Osteocyte (in vitro differentiated cells): ENCODE measurements around the gene PIK3C2B. TPM values are rescaled to one million over a fixed set of nuclear protein-coding genes. Genes with fewer than 3 reads are reported as not detected.

Experiments
- DNase-seq: peaks from one replicate; pipeline ENCODE4 v3.0.0; 2021; ENCODE audit warnings: mixed read lengths; ENCODE audit not compliant: unreplicated experiment; ENCODE audit errors: extremely low spot score
- H3K27ac Mint-ChIP-seq: one replicate; pipeline ENCODE4 v1.8.0; 2021; ENCODE audit warnings: mild to moderate bottlenecking, mixed read lengths; ENCODE audit not compliant: unreplicated experiment
- H3K27me3 Mint-ChIP-seq: one replicate; pipeline ENCODE4 v1.8.0; 2021; ENCODE audit warnings: mixed read lengths; ENCODE audit not compliant: unreplicated experiment
- H3K36me3 Mint-ChIP-seq: one replicate; pipeline ENCODE4 v1.8.0; 2021; ENCODE audit warnings: mixed read lengths; ENCODE audit not compliant: unreplicated experiment
- H3K4me1 Mint-ChIP-seq: one replicate; pipeline ENCODE4 v1.8.0; 2021; ENCODE audit warnings: mixed read lengths; ENCODE audit not compliant: unreplicated experiment
- H3K4me3 Mint-ChIP-seq: one replicate; pipeline ENCODE4 v1.8.0; 2021; ENCODE audit warnings: mild to moderate bottlenecking, moderate library complexity, mixed read lengths; ENCODE audit not compliant: unreplicated experiment
- H3K9me3 Mint-ChIP-seq: one replicate; pipeline ENCODE4 v1.8.0; 2021; ENCODE audit warnings: mixed read lengths; ENCODE audit not compliant: unreplicated experiment
- total RNA-seq: library from RNA; stranded (reverse); gene quantifications from 2 replicates; pipeline ENCODE4 v1.2.1, GENCODE V29; 2021
- TF ChIP-seq, protein P1 (sequence below): fragments of 200-600 bp; sonication (generic); IDR thresholded peaks from 2 replicates; pipeline ENCODE4 v1.5.0; 2021; ENCODE audit warnings: antibody characterized with exemption, mild to moderate bottlenecking, moderate library complexity

PIK3C2B gene
- total RNA-seq, 1 donor from 2014 or later, result 17.5 TPM

DNA sequence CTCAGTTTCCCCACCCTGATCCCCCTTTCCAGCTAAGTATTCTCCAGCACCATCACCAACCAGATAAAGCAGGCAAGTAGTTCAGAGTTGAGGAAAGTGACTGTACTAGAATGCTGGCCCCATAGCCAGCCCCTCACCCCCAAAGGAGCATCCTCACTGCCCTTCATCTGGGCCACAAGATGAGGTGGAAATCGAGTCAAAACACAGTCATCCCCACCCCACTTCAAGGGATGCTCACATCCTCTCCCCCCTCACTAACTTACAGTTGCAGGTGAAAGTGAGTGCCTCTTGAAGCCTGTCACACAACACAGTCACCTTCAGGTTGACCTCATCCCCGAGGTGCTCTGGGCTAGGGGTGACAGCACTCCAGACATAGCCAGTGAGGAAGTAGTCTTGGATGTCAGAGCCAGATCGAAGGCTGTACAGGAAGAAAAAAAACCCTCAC is 30.4 kb downstream of the PIK3C2B start:
- H3K27me3 Mint-ChIP-seq, result no peaks in the 10 kb centered on the region
- H3K36me3 Mint-ChIP-seq, result peaks cover 27% of the 10 kb centered on the region
- no peak for DNase-seq
- no peaks in the 10 kb centered on the region for H3K9me3 Mint-ChIP-seq
- no peak overlapping the region for H3K4me3 Mint-ChIP-seq
- TF ChIP-seq, protein P1, sequence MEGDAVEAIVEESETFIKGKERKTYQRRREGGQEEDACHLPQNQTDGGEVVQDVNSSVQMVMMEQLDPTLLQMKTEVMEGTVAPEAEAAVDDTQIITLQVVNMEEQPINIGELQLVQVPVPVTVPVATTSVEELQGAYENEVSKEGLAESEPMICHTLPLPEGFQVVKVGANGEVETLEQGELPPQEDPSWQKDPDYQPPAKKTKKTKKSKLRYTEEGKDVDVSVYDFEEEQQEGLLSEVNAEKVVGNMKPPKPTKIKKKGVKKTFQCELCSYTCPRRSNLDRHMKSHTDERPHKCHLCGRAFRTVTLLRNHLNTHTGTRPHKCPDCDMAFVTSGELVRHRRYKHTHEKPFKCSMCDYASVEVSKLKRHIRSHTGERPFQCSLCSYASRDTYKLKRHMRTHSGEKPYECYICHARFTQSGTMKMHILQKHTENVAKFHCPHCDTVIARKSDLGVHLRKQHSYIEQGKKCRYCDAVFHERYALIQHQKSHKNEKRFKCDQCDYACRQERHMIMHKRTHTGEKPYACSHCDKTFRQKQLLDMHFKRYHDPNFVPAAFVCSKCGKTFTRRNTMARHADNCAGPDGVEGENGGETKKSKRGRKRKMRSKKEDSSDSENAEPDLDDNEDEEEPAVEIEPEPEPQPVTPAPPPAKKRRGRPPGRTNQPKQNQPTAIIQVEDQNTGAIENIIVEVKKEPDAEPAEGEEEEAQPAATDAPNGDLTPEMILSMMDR, result no peak
- H3K4me1 Mint-ChIP-seq, result peaks cover 13% of the 10 kb centered on the region
- H3K27ac Mint-ChIP-seq, result no peak overlapping the region

- Mint-ChIP-seq H3K4me1 (peaks cover 13% of the 10 kb centered on the region), H3K4me3 (no peak overlapping the region)
These were observed 31.2 kb downstream of the PIK3C2B start for GRCh38 chr1:204463125-204464060.

DNA sequence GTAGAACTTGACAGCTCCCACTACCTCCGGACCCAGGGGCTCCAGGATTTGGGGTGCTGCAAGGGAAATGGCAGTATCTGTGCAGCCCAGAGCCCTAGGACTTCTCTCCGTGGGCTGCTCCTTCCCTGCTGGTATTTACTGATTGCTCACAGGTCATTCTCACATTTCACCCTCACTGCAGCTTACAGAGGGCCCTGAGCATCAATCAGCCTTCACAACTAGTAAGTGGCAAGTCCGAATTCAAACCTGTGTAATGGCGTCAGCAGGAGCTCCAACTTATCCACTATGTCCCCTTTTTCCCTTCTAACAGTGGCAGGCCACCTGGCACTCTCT is 32.4 kb downstream of the PIK3C2B start:
- H3K9me3 Mint-ChIP-seq, result no peaks in the 10 kb centered on the region
- DNase-seq, result no peak
- no peak overlapping the region for H3K27ac Mint-ChIP-seq
- no peaks in the 10 kb centered on the region for H3K27me3 Mint-ChIP-seq
- H3K4me1 Mint-ChIP-seq, result peaks cover 23% of the 10 kb centered on the region
- TF ChIP-seq, protein P1, result no peak
- no peak overlapping the region for H3K4me3 Mint-ChIP-seq
- peaks cover 29% of the 10 kb centered on the region for H3K36me3 Mint-ChIP-seq

More at GRCh38 chr1:204463125-204464060, 31.2 kb downstream of the PIK3C2B start:
- Mint-ChIP-seq H3K36me3 (peaks cover 27% of the 10 kb centered on the region), H3K9me3 (no peaks in the 10 kb centered on the region), H3K27me3 (no peaks in the 10 kb centered on the region), H3K27ac (no peak overlapping the region)
- TF ChIP-seq, protein P1, result no peak
- DNase-seq, result no peak

DNA sequence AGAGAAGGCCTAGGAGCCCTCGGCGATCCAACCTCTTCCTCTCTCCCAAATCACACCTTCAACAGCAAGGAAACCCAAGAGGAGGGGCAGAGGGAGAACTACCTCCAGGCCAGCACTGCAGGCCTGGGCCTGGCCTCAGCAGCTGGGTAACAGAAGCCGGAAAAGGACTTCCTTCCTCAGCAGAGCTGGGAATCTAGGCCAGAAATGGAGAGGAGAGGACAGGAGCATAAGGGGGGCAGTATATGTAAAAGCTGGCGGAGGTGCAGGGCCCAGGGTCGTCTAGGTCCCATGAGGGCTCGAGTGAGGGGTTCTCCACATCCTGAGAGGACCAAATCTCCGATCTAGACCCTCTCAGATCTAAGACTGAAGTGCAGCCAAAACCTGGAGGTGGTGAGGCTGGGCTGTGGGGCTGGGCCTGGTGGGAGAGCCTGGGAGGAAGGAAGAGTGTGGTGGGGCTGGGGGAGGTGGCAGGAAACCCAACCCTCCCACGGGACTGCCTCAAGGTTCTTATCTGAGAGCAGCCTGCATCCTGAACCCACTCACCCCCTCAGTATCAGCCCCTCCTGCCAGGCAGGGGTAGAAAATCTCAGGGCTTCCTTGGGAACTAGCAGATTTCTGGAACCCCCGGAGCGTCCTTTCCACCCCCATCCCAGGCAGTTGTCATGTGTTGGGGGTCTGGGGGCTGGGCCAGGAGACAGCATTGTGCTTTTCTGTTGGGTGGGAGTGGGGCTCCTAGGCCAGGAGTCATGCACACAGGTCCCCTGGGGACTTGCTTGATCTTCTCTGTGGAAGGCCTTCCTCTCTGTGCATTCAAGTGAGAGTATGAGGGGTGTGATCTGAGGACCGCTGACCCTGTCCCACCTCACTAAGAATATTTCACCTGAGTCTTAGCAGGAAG is 33.0 kb downstream of the PIK3C2B start:
- DNase-seq, result no peak
- peaks cover 24% of the 10 kb centered on the region for H3K4me1 Mint-ChIP-seq
- no peaks in the 10 kb centered on the region for H3K27me3 Mint-ChIP-seq
- H3K9me3 Mint-ChIP-seq, result no peaks in the 10 kb centered on the region
- TF ChIP-seq, protein P1, result no peak
- H3K27ac Mint-ChIP-seq, result no peak overlapping the region
- no peak overlapping the region for H3K4me3 Mint-ChIP-seq
- H3K36me3 Mint-ChIP-seq, result peaks cover 29% of the 10 kb centered on the region

GRCh38 chr1:204460346-204460745 is 34.3 kb downstream of the PIK3C2B start:
- Mint-ChIP-seq H3K27ac (no peak overlapping the region), H3K9me3 (no peaks in the 10 kb centered on the region), H3K4me3 (no peak overlapping the region), H3K27me3 (no peaks in the 10 kb centered on the region), H3K4me1 (peaks cover 23% of the 10 kb centered on the region), H3K36me3 (peaks cover 29% of the 10 kb centered on the region)
- TF ChIP-seq, protein P1, result no peak
- no peak for DNase-seq
